Heart right ventricle (tissue), 16 donors: ENCODE results near the gene SNX19. TPM values are rescaled to one million over a fixed set of nuclear protein-coding genes. Genes with fewer than 3 reads are reported as not detected.

Experiments
- ATAC-seq, 8 donors: fragments of 200-7000 bp; cut with Tn5 transposase; one replicate each; pipeline ENCODE4 v1.9.1; 2020; ENCODE audit warnings: mild to moderate bottlenecking in 8 of 8, moderate library complexity in 8 of 8, moderate number of reproducible peaks in 1 of 8
- DNase-seq, 2 donors: peaks; one replicate each; pipeline ENCODE4 v3.0.0-alpha.2; 2020
- H3K27ac ChIP-seq, 10 donors: fragments of 200-600 bp; sonication (generic) in 2 of 10; one replicate each; pipeline versions ENCODE4 v1.5.0 to v1.8.0; 2020 to 2022; ENCODE audit warnings: mild to moderate bottlenecking in 3 of 10
- H3K27me3 ChIP-seq, 7 donors: fragments of 200-600 bp; one replicate each; pipeline ENCODE4 v1.8.0; 2021 to 2022; ENCODE audit warnings: mild to moderate bottlenecking in 2 of 7
- H3K36me3 ChIP-seq, 9 donors: fragments of 200-600 bp; sonication (generic) in 1 of 9; one replicate each; pipeline versions ENCODE4 v1.5.0 to v1.8.0; 2020 to 2022; ENCODE audit warnings: mild to moderate bottlenecking in 2 of 9
- H3K4me1 ChIP-seq, 9 donors: fragments of 200-600 bp; sonication (generic) in 1 of 9; one replicate each; pipeline versions ENCODE4 v1.5.0 to v1.8.0; 2020 to 2022; ENCODE audit warnings: mild to moderate bottlenecking in 4 of 9
- H3K4me3 ChIP-seq, 10 donors: fragments of 200-600 bp; sonication (generic) in 2 of 10; one replicate each; pipeline versions ENCODE4 v1.5.0 to v1.8.0; 2020 to 2022; ENCODE audit warnings: mild to moderate bottlenecking in 7 of 10, moderate library complexity in 2 of 10
- H3K9me3 ChIP-seq, 11 donors: fragments of 200-600 bp in 10 of 11; sonication (generic) in 2 of 11; one replicate each; pipeline versions ENCODE4 v1.5.0 to v1.8.0; 2013 to 2022; ENCODE audit warnings: mild to moderate bottlenecking in 2 of 11, control low read depth in 1 of 11, moderate library complexity in 1 of 11
- WGBS, 2 donors: extraction: QIAGEN DNeasy Blood & Tissue Kit; methylation state at CpG; one replicate each; pipeline ENCODE4 v1.1.7; 2013; ENCODE audit warnings: inconsistent platforms in 1 of 2; 5-methylcytosine and 5-hydroxymethylcytosine counted together
- intact Hi-C, 10 donors: fragments of 100-400 bp; cut with DNase I; formaldehyde crosslinking; loops; one replicate each; pipeline versions ENCODE4 v1.11.1 to v1.14.2; 2022
- polyA plus RNA-seq, 2 donors: library from polyadenylated mRNA; stranded (reverse); fragments of 200-250 nt; gene quantifications; one replicate each; pipeline ENCODE4 v1.2.3, GENCODE V29; 2013
- total RNA-seq, 10 donors: library from RNA; stranded (reverse); fragmentation: NEBNext Ultra II Directional in 3 of 10; extraction: Animal tissue kit (Norgen Biotek cat#: 25700) in 3 of 10; gene quantifications; one replicate each; pipeline versions ENCODE4 v1.2.1 to v1.2.4, GENCODE V29; 2021 to 2023
- TF ChIP-seq, protein P1 (sequence below), 9 donors: fragments of 200-600 bp; sonication (generic) in 2 of 9; IDR thresholded peaks; one replicate each; pipeline versions ENCODE4 v1.5.0 to v1.8.0; 2021 to 2022; ENCODE audit warnings: antibody characterized with exemption in 9 of 9, mild to moderate bottlenecking in 5 of 9, moderate library complexity in 1 of 9
- donor health status: Arrhythmogenic right ventricular cardiomyopathy.
- donor health status: ischemic (EF 13 %, LVEDD 7.1; RV severe dilation, severe dysfunction).
- donor health status: healthy with polysubstance abuse.
- donor health status: DM: no; HTN: yes; CAD: no.
- donor health status: DM: no; HTN: no; CAD: no.
- donor health status: ischemic (EF 25% LVEDD 6.9; RV normal size, moderate dysfunction).
- donor health status: ischemic (EF 25% LVEDD 5.7; RV mildly dilated, moderate dysfunction).
- donor health status: healthy.
- donor health status: DM: yes; HTN: yes; CAD: no.
- donor health status: Ischemic cardiomyopathy.
- donor health status: ischemic (EF 35%, LVEDD 5.7; RV mildly dilated, moderate dysfunction).
- donor health status: nonischemic (EF 11% LVEDD 7.7; RV severe dilation, severe dysfunction).
- donor health status: DM: yes; HTN: yes; CAD: no.
- donor health status: PGD.
- donor health status: ischemic (EF 29% LVEDD 5.4; RV normal size, mild dysfunction).
- donor health status: nonischemic (EF 23%, LVEDD 6.1; RV moderate dilation, normal function).

SNX19 gene
- total and polyA plus RNA-seq, 12 donors: 10.4 to 60.9 (median 53.5) TPM

DNA sequence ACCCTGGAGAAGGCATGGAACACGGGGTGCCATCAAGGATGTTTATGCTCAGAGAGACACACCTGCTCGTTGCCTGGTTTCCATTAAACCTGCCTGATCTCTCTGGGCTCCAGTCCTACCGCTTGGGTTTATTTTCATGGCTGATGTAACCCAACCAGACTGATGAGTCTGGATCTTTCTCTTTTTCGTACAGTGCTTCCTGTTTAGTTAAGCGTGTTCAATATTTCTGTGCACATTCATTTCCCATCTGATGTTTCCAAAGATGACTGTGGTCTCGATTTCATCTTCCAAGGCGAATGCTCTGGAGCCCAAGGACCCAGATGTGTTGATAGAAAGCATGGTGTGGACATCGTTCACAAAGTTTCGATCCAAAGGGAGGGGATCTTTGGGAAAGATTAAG lies 84.3 kb downstream of the SNX19 start:
- intact Hi-C loops: no loop called here
- Histone ChIP-seq H3K4me3 (no peak overlapping the region), H3K27me3 (no peaks in the 10 kb centered on the region), H3K27ac (no peak overlapping the region), H3K4me1 (peaks cover 3 to 42% (median 28%) of the 10 kb centered on the region in 9 donors), H3K36me3 (no peaks in the 10 kb centered on the region), H3K9me3 (peaks cover 0 to 12% (median 0%) of the 10 kb centered on the region in 11 donors)
- TF ChIP-seq, protein P1, sequence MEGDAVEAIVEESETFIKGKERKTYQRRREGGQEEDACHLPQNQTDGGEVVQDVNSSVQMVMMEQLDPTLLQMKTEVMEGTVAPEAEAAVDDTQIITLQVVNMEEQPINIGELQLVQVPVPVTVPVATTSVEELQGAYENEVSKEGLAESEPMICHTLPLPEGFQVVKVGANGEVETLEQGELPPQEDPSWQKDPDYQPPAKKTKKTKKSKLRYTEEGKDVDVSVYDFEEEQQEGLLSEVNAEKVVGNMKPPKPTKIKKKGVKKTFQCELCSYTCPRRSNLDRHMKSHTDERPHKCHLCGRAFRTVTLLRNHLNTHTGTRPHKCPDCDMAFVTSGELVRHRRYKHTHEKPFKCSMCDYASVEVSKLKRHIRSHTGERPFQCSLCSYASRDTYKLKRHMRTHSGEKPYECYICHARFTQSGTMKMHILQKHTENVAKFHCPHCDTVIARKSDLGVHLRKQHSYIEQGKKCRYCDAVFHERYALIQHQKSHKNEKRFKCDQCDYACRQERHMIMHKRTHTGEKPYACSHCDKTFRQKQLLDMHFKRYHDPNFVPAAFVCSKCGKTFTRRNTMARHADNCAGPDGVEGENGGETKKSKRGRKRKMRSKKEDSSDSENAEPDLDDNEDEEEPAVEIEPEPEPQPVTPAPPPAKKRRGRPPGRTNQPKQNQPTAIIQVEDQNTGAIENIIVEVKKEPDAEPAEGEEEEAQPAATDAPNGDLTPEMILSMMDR (IDR thresholded peaks at IDR 0.05): no peak
- DNase-seq (no peak), ATAC-seq (no peak)
- 81 to 84% methylated on average over 9 of the region's 9 CpGs for WGBS, 2 donors

DNA sequence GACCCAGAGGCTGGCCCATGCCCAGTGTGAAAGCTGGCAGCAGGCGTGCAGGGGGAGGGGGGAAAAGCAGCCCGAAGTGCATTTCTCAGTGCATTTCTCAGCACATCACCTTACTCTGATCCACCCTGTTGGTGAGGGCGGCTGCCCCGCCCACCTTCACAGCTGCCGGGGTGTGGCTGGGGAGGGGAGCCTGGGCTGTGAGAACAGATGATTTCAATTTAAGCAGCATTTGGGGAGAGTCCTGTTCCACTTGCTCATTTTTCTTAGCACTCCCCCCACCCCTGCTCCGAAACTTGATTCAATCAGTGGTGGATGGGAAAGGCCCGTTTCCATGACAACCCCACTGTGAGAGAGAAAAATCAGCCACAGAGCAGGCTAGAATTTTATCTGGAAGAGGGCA lies 84.8 kb downstream of the SNX19 start:
- Histone ChIP-seq H3K4me1 (peaks cover 3 to 43% (median 28%) of the 10 kb centered on the region in 9 donors), H3K4me3 (no peak overlapping the region), H3K36me3 (no peaks in the 10 kb centered on the region), H3K9me3 (peaks cover 0 to 10% (median 0%) of the 10 kb centered on the region in 11 donors), H3K27me3 (no peaks in the 10 kb centered on the region), H3K27ac (no peak overlapping the region)
- ATAC-seq (no peak), DNase-seq (no peak)
- WGBS, 2 donors: 70 to 72% methylated on average over 7 of the region's 7 CpGs
- intact Hi-C loops: no loop called here
- TF ChIP-seq, protein P1 (IDR thresholded peaks at IDR 0.05): no peak

DNA sequence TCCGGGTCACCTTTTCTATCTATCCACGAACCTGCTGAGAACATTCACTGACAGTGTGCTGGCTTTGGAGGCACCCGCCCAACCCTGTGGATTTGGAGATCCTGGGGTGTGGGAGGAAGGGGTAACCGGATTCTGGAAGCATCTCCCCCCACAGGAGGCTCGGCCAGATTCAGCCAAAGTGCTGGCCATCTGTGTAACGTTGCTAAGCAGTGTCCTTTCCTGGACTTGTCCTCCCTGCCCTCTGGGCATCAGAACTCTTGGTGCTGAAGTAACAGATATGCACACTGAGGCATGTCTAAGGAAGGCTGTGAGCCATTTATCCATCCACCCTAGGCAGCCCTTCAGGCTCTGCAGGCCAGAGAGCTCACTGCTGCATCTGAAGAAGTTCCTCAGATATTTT lies 85.7 kb downstream of the SNX19 start:
- intact Hi-C loops: no loop called here
- Histone ChIP-seq H3K4me1 (peaks cover 3 to 43% (median 28%) of the 10 kb centered on the region in 9 donors), H3K36me3 (no peaks in the 10 kb centered on the region), H3K9me3 (peaks cover 0 to 2% (median 0%) of the 10 kb centered on the region in 11 donors), H3K4me3 (no peak overlapping the region), H3K27me3 (no peaks in the 10 kb centered on the region), H3K27ac (peak overlapping the region in 6 of 10 donors; percentile 6 to 65 (median 41))
- DNase-seq (no peak), ATAC-seq (peak in 7 of 8 donors; percentile 7 to 30 (median 9))
- TF ChIP-seq, protein P1 (IDR thresholded peaks at IDR 0.05): no peak
- 34 to 50% methylated on average over 6 of the region's 6 CpGs for WGBS, 2 donors

DNA sequence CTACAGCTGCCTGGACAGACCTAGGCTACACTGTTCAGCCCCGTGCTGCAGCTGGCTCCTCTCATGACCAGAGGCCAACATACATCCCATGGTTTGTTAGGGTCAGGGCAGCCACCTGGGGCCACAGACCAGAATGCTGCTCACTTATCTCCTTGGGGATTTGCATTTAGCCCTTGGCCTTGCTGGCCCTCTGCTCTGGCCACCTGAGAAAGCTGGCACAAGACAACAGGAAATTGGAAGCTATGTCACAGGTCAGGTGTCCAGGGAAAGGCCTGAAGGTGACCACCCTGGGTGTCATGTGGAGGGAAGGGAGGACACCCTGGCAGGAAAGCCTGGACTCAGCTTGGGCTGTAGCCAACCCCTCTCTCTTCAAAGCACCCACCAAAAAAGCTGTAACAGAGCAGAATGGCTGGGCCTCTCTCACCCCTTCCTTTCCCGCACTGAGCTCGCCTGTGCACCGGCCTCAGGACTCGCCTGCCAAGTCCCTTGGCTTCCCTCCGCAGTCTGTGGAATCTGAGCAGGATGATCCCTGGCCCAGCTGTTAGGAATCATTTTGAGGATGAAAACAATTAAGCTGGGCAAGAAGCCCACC lies 86.3 kb downstream of the SNX19 start:
- Histone ChIP-seq H3K4me3 (no peak overlapping the region), H3K27me3 (no peaks in the 10 kb centered on the region), H3K36me3 (no peaks in the 10 kb centered on the region), H3K4me1 (peaks cover 3 to 43% (median 28%) of the 10 kb centered on the region in 9 donors), H3K27ac (peak overlapping the region in 9 of 10 donors; percentile 6 to 65 (median 42)), H3K9me3 (no peaks in the 10 kb centered on the region)
- DNase-seq (peak; percentile 56 to 69), ATAC-seq (peak; percentile 52 to 78 (median 70))
- TF ChIP-seq, protein P1 (IDR thresholded peaks at IDR 0.05): no peak
- WGBS, 2 donors: 22 to 23% methylated on average over 6 of the region's 6 CpGs
- intact Hi-C loops: loop anchor here in 5 of 10 donors (2.0 to 10.0 kb wide), 7 partner anchors 105 to 383 kb away; partner anchors contain the start of gene ADAMTS15 (in 1 of the 5)
